ENCODE results near the gene MORN5. TPM values are rescaled to one million over a fixed set of nuclear protein-coding genes. Genes with fewer than 3 reads are reported as not detected.

Gene MORN5
- total RNA-seq, 1 donor from 2014 or later: not detected

GRCh38 chr9:122125509-122126330 is 34.0 kb upstream of the MORN5 start:
- H3K27ac ChIP-seq (replicated peaks): peak overlapping the region; percentile 44

GRCh38 chr9:122126331-122127261 is 33.1 kb upstream of the MORN5 start:
- Histone ChIP-seq H3K4me3 (peak overlapping the region; percentile 60), H3K36me3 (no peaks in the 10 kb centered on the region), H3K27me3 (ENCODE audit: low read depth) (peaks cover 20% of the 10 kb centered on the region), H3K4me1 (peaks cover 55% of the 10 kb centered on the region), H3K9me3 (replicated peaks) (no peaks in the 10 kb centered on the region), H3K27ac (replicated peaks) (peak overlapping the region; percentile 44)
- TF ChIP-seq CTCF (IDR thresholded peaks at IDR 0.05; ENCODE audit: borderline replicate concordance): no peak
- DNase-seq: no peak
- intact Hi-C loops (cut with micrococcal nuclease): loop anchor here (10.0 kb wide), 1 partner anchor 328 kb away; no protein-coding TSS in a partner anchor

More at GRCh38 chr9:122125509-122126330, 34.0 kb upstream of the MORN5 start:
- intact Hi-C loops (cut with micrococcal nuclease): loop anchor here (1.0 to 10.0 kb wide), 2 partner anchors 225 to 329 kb away; no protein-coding TSS in a partner anchor
- Histone ChIP-seq H3K4me3 (peak overlapping the region; percentile 60), H3K9me3 (replicated peaks) (no peaks in the 10 kb centered on the region), H3K4me1 (peaks cover 46% of the 10 kb centered on the region), H3K36me3 (no peaks in the 10 kb centered on the region), H3K27me3 (ENCODE audit: low read depth) (peaks cover 20% of the 10 kb centered on the region)
- TF ChIP-seq CTCF (IDR thresholded peaks at IDR 0.05; ENCODE audit: borderline replicate concordance): no peak
- no peak for DNase-seq

- Histone ChIP-seq H3K4me1 (peaks cover 63% of the 10 kb centered on the region), H3K27ac (replicated peaks) (peak overlapping the region; percentile 75), H3K27me3 (ENCODE audit: low read depth) (peaks cover 20% of the 10 kb centered on the region), H3K36me3 (no peaks in the 10 kb centered on the region), H3K4me3 (no peak overlapping the region), H3K9me3 (replicated peaks) (no peaks in the 10 kb centered on the region)
- intact Hi-C loops (cut with micrococcal nuclease): loop anchor here (10.0 kb wide), 1 partner anchor 327 kb away; no protein-coding TSS in a partner anchor
- no peak for TF ChIP-seq CTCF (IDR thresholded peaks at IDR 0.05; ENCODE audit: borderline replicate concordance)
- no peak for DNase-seq
Observed at GRCh38 chr9:122127396-122127798, 32.3 kb upstream of the MORN5 start.

GRCh38 chr9:122128007-122128968 is 31.4 kb upstream of the MORN5 start:
- Histone ChIP-seq H3K27me3 (ENCODE audit: low read depth) (peaks cover 20% of the 10 kb centered on the region), H3K27ac (replicated peaks) (peak overlapping the region; percentile 75), H3K4me3 (no peak overlapping the region), H3K9me3 (replicated peaks) (no peaks in the 10 kb centered on the region), H3K36me3 (no peaks in the 10 kb centered on the region), H3K4me1 (peaks cover 72% of the 10 kb centered on the region)
- DNase-seq: peak; percentile 63
- intact Hi-C loops (cut with micrococcal nuclease): loop anchor here (10.0 kb wide), 1 partner anchor 327 kb away; no protein-coding TSS in a partner anchor
- TF ChIP-seq CTCF (IDR thresholded peaks at IDR 0.05; ENCODE audit: borderline replicate concordance): no peak
